Lung (tissue), 12 donors: Measurements from ENCODE around the gene C2CD2. TPM values are rescaled to one million over a fixed set of nuclear protein-coding genes. Genes with fewer than 3 reads are reported as not detected.

ENCODE experiments used
- ATAC-seq: fragments of 200-7000 bp; cut with Tn5 transposase; one replicate; pipeline ENCODE4 v1.9.1; 2020; ENCODE audit warnings: moderate number of reproducible peaks; ENCODE audit not compliant: insufficient read depth, low FRiP score
- DNase-seq, 3 donors: peaks; one replicate each; pipeline ENCODE4 v3.0.0-alpha.2; 2013 to 2017
- H3K27ac ChIP-seq, 2 donors: one replicate each; pipeline ENCODE4 v1.5.1; 2013; ENCODE audit warnings: mild to moderate bottlenecking in 2 of 2, moderate library complexity in 2 of 2, control low read depth in 1 of 2, inconsistent platforms in 1 of 2, low read depth in 1 of 2, low read length in 1 of 2
- H3K27me3 ChIP-seq, 3 donors: one replicate each; pipeline ENCODE4 v1.5.1; 2013; ENCODE audit warnings: low read length in 2 of 3; ENCODE audit not compliant: control insufficient read depth in 3 of 3, insufficient read depth in 3 of 3
- H3K36me3 ChIP-seq, 4 donors: one replicate each; pipeline ENCODE4 v1.5.1; 2013; ENCODE audit warnings: low read length in 4 of 4, mild to moderate bottlenecking in 1 of 4, moderate library complexity in 1 of 4; ENCODE audit not compliant: control insufficient read depth in 4 of 4, insufficient read depth in 4 of 4
- H3K4me1 ChIP-seq, 5 donors: one replicate each; pipeline ENCODE4 v1.5.1; 2013; ENCODE audit warnings: low read length in 5 of 5, mild to moderate bottlenecking in 2 of 5, moderate library complexity in 1 of 5; ENCODE audit not compliant: control insufficient read depth in 5 of 5, insufficient read depth in 5 of 5
- H3K4me3 ChIP-seq: one replicate; pipeline ENCODE4 v1.5.1; 2013; ENCODE audit warnings: mild to moderate bottlenecking, control low read depth, moderate library complexity
- H3K9ac ChIP-seq, 2 donors: one replicate each; pipeline ENCODE4 v1.5.1; 2013; ENCODE audit warnings: low read length in 2 of 2, control low read depth in 1 of 2; ENCODE audit not compliant: insufficient read depth in 1 of 2
- H3K9me3 ChIP-seq, 4 donors: one replicate each; pipeline ENCODE4 v1.5.1; 2013; ENCODE audit warnings: low read length in 3 of 4, mild to moderate bottlenecking in 1 of 4, moderate library complexity in 1 of 4; ENCODE audit not compliant: control insufficient read depth in 4 of 4, insufficient read depth in 3 of 4
- CTCF ChIP-seq: IDR thresholded peaks from 2 replicates; pipeline ENCODE4 v1.5.1; 2012; ENCODE audit warnings: mild to moderate bottlenecking; ENCODE audit errors: control extremely low read depth, extremely low read depth
- WGBS, 2 donors: extraction: QIAGEN DNeasy Blood & Tissue Kit; methylation state at CpG; one replicate each; pipeline ENCODE4 v1.1.7; 2013; 5-methylcytosine and 5-hydroxymethylcytosine counted together
- polyA plus RNA-seq, 2 donors: library from polyadenylated mRNA; stranded (reverse); fragments of 200-250 nt; gene quantifications; one replicate each; pipeline ENCODE4 v1.2.1, GENCODE V29; 2013
- total RNA-seq, 2 donors: library from RNA; depleted of rRNA in 1 of 2; stranded (reverse); fragments of >200 nt in 1 of 2; gene quantifications; one replicate each; pipeline ENCODE4 v1.2.1, GENCODE V29; 2014 to 2021
- donor health status: control.
- donor health status: control.
- donor health status: Bipolar disorder and iron deficiency.
- donor health status: healthy.
- donor health status: DM: yes; HTN: yes; CAD: no.

C2CD2 gene
- total and polyA plus RNA-seq, 4 donors: 7.0 to 19.5 (median 12.2) TPM

DNA sequence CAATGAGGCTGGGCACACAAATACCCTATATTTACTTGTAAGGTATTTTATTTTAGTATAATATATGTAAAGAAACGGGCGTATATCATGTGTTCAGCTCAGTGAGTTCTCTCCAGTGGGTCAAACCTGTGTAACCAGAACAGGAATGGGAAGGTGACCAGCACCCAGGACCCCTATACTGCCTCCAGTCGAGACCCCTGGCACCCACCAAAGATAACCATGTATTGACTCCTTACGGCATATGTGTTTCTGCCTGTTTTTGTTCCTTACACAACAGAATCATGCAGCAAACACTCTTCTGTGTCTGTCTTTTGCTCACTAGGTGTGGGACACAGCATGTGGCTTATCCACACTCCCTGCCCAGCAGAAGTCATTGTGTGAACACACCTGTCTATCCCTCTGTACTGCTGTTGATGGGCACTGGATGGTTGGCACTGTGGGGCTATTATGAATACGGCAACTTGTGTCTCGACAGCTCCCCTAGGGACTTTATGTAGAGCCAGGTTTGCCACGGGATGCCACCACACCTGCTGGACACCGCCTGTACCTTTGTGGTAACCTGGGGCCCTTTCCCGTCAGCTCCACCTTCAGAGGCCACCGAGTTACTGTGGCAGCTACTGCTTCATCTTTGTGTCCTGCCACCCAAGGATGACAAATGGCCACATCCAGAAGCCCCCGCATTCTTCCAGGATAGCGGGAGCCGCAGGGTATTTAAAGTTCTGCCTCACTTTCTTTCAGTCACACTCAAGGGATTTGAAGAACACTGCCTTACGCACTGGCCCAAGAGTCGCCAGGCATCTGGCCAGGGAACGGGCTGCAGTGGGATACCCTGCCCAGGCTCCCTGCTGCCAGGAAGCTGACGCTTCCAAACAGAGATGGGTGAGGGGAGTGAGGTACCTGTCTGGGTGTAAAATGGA, 23.5 kb upstream of the C2CD2 start:
- H3K4me1 ChIP-seq: peaks cover 0 to 7% (median 0%) of the 10 kb centered on the region in 5 donors
- no peak for TF ChIP-seq CTCF
- H3K9ac ChIP-seq: no peak overlapping the region
- H3K27me3 ChIP-seq: no peaks in the 10 kb centered on the region
- H3K27ac ChIP-seq: no peak overlapping the region
- no peaks in the 10 kb centered on the region for H3K36me3 ChIP-seq
- no peak for ATAC-seq
- DNase-seq: no peak
- WGBS, 2 donors: 91 to 93% methylated on average over 17 of the region's 17 CpGs
- H3K9me3 ChIP-seq: peaks cover 0 to 4% (median 0%) of the 10 kb centered on the region in 4 donors
- H3K4me3 ChIP-seq: no peak overlapping the region

- no peak for DNase-seq
- H3K4me1 ChIP-seq: peaks cover 0 to 7% (median 0%) of the 10 kb centered on the region in 5 donors
- no peak overlapping the region for H3K9ac ChIP-seq
- H3K4me3 ChIP-seq: no peak overlapping the region
- H3K9me3 ChIP-seq: peaks cover 0 to 4% (median 0%) of the 10 kb centered on the region in 4 donors
- 93 to 94% methylated on average over 8 of the region's 8 CpGs for WGBS, 2 donors
- H3K27ac ChIP-seq: no peak overlapping the region
- ATAC-seq: no peak
- no peak for TF ChIP-seq CTCF
- H3K36me3 ChIP-seq: no peaks in the 10 kb centered on the region
- H3K27me3 ChIP-seq: no peaks in the 10 kb centered on the region
Measured at GRCh38 chr21:41976611-41977010, 22.8 kb upstream of the C2CD2 start.

DNA sequence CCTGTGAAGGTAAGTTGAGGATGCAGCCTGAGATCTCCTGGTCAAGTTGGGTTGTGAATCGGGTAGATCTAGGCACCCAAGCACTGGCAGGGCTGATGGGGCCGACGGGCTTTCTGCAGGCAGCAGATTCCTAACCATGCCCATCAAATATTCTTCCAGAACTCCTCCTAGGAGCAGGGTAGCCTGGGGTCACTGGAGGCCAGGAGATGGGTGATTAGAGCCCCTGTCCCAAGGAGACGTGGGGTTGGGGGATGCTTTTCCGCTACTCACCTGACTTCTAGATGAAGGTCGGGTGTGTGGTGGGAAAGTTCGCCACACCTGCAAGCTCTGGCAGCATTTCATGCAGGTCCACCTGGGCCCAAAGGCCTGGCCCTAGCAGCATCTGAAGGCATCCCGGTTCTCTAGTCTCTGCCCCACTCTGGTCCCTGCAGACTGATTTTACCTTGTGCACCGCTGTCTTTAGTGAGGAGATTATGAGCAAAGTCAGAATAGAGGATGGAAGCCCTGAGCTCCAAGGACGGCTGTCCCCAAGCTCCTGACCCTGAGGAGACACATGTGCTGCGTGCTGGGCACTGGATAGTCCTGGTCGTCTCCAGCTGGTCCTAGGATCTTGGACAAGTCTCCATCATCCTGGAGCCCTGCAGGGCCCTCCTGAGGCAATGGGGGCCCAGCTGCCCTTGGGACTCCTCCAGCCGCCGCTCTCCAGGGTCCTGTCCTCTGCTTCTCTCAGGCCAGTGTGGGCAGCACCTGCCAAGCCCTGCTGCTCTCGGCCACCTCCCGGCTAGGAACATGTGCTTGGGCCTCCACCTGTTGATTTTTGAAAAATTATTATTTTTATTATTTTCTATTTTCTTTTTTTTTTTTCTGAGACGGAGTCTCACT, 21.8 kb upstream of the C2CD2 start:
- peaks cover 0 to 7% (median 0%) of the 10 kb centered on the region in 5 donors for H3K4me1 ChIP-seq
- H3K4me3 ChIP-seq: no peak overlapping the region
- 96 to 97% methylated on average over 16 to 17 of the region's 17 CpGs for WGBS, 2 donors
- peaks cover 0 to 4% (median 0%) of the 10 kb centered on the region in 4 donors for H3K9me3 ChIP-seq
- no peak overlapping the region for H3K9ac ChIP-seq
- H3K36me3 ChIP-seq: no peaks in the 10 kb centered on the region
- no peaks in the 10 kb centered on the region for H3K27me3 ChIP-seq
- ATAC-seq (no peak), DNase-seq (no peak)
- no peak overlapping the region for H3K27ac ChIP-seq
- no peak for TF ChIP-seq CTCF
